NCI-H2107 treated with DMSO at 0.1 percent for 48 hours (cell line): ENCODE results near the gene RNF8.
"Not testable (repeated sequence)": the region's sequence is repeated elsewhere in the genome, so short reads cannot be mapped to it uniquely, and the experiment has no call there.

Experiments
- DNase-seq: peaks from one replicate; lab custom pipeline; 2025; ENCODE audit not compliant: unreplicated experiment; lab: John Stamatoyannopoulos, UW

Gene RNF8

DNA sequence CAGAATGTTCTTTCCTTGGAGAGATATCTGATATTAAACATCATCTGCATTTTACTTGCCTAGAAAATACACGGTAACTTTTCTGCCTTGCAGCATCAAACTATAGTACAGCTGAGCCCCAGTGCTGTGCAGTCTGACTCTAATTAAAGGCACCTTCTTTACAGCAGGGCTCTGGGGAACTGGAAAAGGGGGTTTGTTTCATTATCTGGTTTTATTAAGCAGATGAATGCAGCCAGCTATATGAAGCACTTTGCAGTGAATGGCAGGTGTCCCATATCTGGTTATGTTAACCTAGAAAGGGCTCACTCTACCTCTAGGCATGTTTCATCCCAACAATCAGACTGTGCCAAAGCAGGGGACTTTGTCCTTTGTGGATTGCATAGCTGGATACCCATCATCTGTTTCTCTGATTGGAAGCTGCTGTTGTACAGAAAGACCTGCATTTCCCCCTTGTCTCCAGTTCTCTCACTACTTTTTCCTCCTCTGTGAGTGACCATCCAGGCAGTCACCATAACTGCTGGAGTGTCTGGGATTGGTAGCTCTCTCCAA lies 39.7 kb downstream of the RNF8 start:
- DNase-seq, result no peak

DNA sequence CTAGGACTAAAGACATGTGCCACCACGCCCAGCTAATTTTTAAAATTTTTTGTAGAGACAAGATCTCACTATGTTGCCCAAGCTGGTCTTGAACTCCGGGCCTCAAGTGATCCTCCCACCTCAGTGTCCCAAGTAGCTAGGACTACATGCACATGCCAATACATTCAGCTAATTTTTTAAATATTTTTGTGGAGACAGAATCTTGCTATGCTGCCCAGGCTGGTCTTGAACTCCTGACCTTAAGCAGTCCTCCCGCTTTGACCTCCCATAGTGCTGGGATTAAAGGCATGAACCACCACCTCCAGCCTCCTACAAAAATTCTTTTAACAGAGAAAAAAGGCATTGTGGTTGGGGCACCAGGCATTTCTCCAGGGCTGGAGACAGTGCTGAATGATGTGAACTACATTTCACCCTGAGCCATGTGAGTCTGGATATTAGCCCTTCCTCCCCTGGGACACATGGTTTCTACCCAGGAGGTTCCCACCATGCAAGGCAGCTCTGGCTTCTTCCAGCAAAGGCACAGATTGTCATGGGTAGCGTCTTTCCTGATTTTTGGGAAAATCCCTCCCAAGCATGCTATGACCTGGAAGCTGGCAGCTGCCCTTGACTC lies 42.9 kb downstream of the RNF8 start:
- DNase-seq, result no peak

- DNase-seq, result no peak
Measured at GRCh38 chr6:37399131-37399530, 45.3 kb downstream of the RNF8 start.

GRCh38 chr6:37399795-37400490 lies 46.2 kb downstream of the RNF8 start:
- DNase-seq, result no peak

DNA sequence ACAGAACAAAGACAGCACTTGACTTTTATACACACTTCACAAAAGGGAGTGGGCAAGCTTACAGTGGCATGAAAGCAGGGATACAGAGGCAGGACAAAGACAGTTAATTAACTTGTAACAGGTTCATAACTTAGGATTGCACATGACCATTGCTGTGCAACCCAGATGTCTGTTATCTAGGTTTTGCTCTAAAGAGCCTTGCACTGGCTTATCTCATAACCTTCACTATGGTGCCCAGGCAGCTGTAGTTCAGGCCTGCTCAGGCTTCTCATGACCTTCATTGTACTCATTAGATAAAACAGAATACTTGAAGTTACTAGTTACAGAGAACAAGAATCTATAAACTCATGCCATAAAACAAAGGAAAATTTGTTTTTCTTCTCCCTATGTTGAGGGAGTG lies 47.9 kb downstream of the RNF8 start:
- not testable (repeated sequence) for DNase-seq

GRCh38 chr6:37406726-37407341 lies 53.1 kb downstream of the RNF8 start:
- no peak for DNase-seq

GRCh38 chr6:37407948-37408347 lies 54.2 kb downstream of the RNF8 start:
- no peak for DNase-seq

GRCh38 chr6:37409501-37409900 lies 55.7 kb downstream of the RNF8 start:
- DNase-seq, result no peak

- DNase-seq, result no peak
Measured at GRCh38 chr6:37417393-37417792, 63.6 kb downstream of the RNF8 start.

DNA sequence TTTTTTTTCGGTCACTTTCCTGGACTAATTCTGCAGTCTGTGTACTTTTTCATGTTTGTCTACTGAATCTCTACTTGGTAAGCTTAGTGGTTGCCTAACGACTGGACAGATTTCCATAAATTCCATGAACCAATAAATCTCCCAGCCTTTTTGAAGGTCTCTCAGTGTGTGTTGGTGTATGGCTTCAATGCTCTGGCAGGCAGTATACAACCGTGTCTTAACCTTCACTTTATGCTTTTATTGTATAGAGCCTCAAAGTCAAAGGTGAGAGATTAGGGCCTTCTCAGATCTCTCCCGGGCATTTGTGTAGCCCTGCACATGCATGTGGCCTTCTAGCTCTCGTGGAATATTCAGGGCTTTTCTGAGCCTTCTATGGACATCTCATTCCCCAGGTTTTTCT lies 64.9 kb downstream of the RNF8 start:
- DNase-seq, result no peak

GRCh38 chr6:37426058-37426944 lies 72.5 kb downstream of the RNF8 start:
- no peak for DNase-seq

DNA sequence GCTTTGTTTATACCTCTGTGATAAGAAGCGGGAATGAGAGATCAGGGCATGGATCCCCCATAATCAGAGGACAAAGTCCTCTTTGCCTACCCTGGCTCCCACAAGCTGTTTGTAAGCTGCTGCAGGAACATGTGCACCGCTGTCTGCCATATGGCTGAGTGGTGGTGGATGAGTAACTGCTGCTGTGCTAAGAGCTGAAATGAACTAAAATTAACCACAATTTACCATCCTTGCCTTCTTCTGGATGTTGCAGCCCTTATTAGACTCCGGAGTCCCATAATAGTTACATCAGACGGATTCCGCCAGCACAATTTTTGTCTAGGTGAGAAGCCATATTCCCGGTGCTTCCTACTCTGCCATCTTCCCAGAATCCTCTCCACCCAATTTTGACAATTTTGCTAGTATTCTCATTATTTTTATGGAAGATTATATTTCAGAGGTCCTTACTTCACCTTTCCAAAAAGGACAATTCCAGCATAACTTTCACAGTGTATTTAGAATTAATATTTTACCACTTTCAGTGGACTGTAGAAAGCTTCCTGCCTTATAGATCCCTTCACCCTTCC lies 73.2 kb downstream of the RNF8 start:
- DNase-seq, result no peak

DNA sequence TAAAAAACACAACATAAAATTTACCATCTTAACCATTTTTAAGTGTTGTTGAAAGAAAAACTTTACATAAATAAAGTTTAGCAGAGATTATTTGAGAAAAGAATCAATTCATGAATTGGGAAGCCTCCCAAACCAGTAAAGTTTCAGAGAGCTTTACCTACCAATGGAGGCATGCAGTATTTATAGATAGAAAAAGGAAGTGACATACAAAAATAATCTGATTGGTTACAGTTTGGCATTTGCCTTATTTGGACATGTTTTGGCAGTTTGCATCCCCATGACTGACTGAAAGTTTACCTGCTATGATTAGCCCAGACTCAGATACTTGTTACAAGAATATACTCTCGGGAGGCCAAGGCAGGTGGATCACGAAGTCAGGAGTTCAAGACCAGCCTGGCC lies 75.6 kb downstream of the RNF8 start:
- DNase-seq, result no peak

DNA sequence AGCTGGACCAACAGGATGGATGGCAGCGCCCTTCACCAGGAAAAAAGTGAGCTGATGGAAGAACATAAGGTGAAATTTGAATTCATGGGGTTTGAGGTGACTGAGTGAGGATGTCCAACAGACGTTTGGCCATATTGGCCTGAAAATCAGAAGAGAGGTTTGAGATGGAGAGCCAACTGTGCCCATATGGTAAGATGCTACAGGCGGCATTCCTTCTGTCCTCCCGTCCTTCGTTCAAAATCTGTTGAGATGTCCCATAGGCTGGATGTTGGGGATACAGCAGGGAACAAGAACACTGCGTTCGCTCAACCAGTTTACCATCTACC lies 78.8 kb downstream of the RNF8 start:
- DNase-seq, result no peak

- DNase-seq, result peak; percentile 41
Measured at GRCh38 chr6:37432916-37433656, 79.3 kb downstream of the RNF8 start, which contains the start of gene CMTR1. Gene CMTR1, plus strand, starts transcription at chr6:37433221. Its CDS starts 2,409 bp downstream, at chr6:37435630.

- DNase-seq, result no peak
Measured at GRCh38 chr6:37433657-37434271, 80.0 kb downstream of the RNF8 start.

DNA sequence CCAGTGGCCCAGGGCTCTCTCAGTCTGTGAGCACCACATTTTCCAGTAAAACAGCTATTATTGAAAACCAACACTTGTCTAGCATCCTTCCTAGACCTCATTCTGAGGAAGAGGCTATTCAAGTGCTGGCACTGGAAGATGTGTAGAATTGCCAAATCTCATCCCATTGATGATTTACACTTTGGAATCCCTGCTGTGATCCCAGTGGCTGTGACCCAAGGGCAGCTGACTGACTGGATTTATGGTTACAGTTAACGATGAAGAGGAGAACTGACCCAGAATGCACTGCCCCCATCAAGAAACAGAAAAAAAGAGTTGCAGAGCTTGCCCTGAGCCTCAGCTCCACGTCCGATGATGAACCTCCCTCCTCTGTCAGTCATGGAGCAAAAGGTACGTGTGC lies 81.6 kb downstream of the RNF8 start:
- DNase-seq, result no peak

- no peak for DNase-seq
Measured at GRCh38 chr6:37435816-37436215, 82.0 kb downstream of the RNF8 start.

DNA sequence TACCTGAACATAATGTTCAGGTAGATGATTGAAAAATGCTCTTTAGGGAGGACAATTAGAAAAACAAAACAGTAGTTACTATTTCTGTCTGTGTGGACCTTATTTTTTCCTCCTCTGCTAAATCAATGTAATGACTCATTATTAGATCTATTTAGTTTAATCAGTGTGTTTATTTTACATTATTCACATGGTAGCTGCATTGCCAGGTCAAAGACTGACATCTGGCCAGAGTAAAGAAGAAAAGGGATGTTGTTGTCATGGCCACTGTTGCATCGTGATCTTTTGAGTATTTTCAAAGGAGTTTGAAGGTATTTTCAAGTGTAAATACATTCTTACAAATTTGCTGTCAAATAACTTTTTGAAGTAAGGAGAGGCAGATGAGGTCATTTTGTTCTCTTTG lies 85.1 kb downstream of the RNF8 start:
- no peak for DNase-seq

GRCh38 chr6:37441651-37442050 lies 87.9 kb downstream of the RNF8 start:
- DNase-seq, result no peak
